Measurements from ENCODE around the gene TRIM54. TPM values are rescaled to one million over a fixed set of nuclear protein-coding genes. Genes with fewer than 3 reads are reported as not detected.

TRIM54 gene
- total RNA-seq, 1 donor from 2014 or later: 105 TPM

DNA sequence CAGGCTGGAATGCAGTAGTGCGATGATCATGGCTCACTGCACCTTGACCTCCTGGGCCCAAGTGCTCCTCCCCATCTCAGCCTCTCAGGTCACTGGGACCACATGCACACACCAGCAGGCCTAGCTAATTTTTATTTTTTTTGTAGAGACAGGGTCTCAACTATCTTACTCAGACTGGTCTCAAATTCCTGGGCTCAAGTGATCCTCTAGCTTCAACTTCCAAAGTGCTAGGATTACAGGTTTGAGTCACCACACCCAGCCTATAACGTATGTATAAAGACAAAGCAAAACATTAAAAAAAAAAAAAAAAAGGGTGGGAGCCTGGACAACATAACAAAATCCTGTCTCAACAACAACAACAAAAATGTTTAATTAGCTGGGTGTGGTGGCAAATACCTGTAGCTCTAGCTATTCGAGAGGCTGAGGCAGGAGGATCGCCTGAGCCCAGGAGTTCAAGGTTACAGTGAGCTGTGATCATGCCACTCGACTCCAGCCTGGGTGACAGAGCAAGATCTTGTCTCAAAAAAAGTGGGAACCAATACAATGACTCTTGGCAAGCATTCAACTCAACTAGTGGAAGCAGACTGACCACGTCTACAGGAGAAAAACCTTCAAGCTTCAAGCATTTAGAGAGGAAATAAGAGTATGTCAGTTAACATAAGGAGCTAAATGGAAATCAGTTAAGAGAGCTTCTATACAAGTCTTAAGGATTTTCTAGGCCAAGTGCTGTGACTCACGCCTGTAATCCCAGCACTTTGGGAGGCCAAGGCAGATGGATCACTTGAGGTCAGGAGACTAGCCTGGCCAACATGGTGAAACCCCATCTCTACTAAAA is 71.8 kb downstream of the TRIM54 start:
- DNase-seq (ENCODE audit: low read depth): peak; percentile 56

DNA sequence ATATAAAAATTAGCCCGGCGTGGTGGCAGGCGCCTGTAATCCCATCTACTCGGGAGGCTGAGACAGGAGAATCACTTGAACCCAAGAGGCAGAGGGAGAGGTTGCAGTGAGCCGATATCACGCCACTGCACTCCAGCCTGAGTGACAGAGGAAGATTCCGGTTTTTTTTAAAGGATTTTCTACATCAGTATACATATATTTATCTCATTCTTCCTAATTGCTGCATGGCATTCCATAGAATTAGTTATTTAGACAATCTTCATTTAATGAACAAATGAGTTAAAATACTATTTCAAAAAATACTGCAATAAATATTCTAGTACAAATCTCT is 72.3 kb downstream of the TRIM54 start:
- no peak for DNase-seq (ENCODE audit: low read depth)

GRCh38 chr2:27356056-27356381 is 73.8 kb downstream of the TRIM54 start:
- peak; percentile 60 for DNase-seq (ENCODE audit: low read depth)

DNA sequence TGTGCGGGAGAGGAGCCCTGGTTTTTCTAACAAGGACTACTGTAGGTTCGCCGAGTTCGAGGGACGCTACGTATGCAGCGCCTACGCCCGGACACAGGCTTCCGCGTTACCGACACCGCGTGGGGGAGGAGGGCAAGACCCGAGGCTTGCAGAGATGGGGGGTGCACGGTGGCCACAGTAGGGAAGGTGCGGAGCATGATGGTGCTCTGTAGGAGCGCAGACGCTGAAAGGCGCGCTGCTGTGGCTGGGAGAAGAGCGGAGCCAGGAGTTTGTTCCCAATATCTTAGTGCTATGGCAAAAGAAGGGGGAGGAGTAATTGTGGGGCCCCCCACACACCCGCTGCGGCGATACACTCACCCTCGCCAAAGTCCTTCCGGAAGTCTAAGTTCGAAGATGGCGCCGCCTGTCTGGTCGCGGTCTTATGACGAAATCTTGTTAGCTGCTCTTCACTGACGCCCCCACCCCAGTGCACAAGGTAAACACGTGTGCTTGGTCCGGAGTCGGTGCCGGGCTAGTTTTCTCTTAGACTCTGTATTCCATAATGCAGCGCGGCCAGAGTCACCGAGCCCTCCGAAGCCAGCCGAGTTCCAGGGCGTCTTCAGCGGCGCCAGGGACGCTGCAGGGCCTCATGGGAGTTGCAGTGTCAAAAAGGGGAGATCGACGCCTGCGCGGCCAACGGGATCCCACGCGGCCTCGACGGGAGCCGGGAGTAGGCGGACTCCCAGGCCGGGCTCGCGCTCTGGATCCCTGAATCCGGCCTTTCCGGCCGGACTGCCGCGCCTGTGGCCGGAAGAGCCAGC is 74.4 kb downstream of the TRIM54 start, which contains the start of gene GTF3C2:
TSS of gene GTF3C2 (minus strand) at position 383 of the 800 bp plus-strand sequence. CDS start 13,210 bp downstream, outside the sequence.
- peak; percentile 97 for DNase-seq (ENCODE audit: low read depth)

Other genes starting within 250 kb of the TRIM54 start
- gene TMEM214, start 249.5 kb upstream of the TRIM54 start, total RNA-seq: 78.4 and 103 TPM in 2 replicates
- gene AGBL5, start 230.8 kb upstream of the TRIM54 start, total RNA-seq: 17.8 and 25.9 TPM in 2 replicates
- gene OST4, start 210.8 kb upstream of the TRIM54 start, total RNA-seq: 278 and 316 TPM in 2 replicates
- 4.3 and 6.8 TPM in 2 replicates for gene EMILIN1, start 203.8 kb upstream of the TRIM54 start, total RNA-seq
- 0.21 and 0.24 TPM in 2 replicates for gene KHK, start 195.7 kb upstream of the TRIM54 start, total RNA-seq
- 0.27 and 0.62 TPM in 2 replicates for gene CGREF1, start 163.3 kb upstream of the TRIM54 start, total RNA-seq
- gene ABHD1, start 158.6 kb upstream of the TRIM54 start, total RNA-seq: not detected in 2 replicates
- 80.0 and 90.0 TPM in 2 replicates for gene PREB, start 147.8 kb upstream of the TRIM54 start, total RNA-seq
- gene PRR30, start 143.0 kb upstream of the TRIM54 start, total RNA-seq: not detected in 2 replicates
- gene TCF23, start 133.4 kb upstream of the TRIM54 start, total RNA-seq: not detected in 2 replicates
- 188 and 203 TPM in 2 replicates for gene ATRAID, start 70.4 kb upstream of the TRIM54 start, total RNA-seq
- gene SLC5A6, start 70.2 kb upstream of the TRIM54 start, total RNA-seq: 31.2 and 36.2 TPM in 2 replicates
- gene CAD, start 65.1 kb upstream of the TRIM54 start, total RNA-seq: 22.8 and 24.9 TPM in 2 replicates
- 0.03 TPM in 1 of 2 replicates, not detected in the other for gene SLC30A3, start 19.4 kb upstream of the TRIM54 start, total RNA-seq
- gene DNAJC5G, start 7.0 kb upstream of the TRIM54 start, total RNA-seq: not detected in 2 replicates
- gene UCN, start 26.0 kb downstream of the TRIM54 start, total RNA-seq: 2.4 and 6.6 TPM in 2 replicates
- 108 TPM in 2 replicates for gene MPV17, start 40.7 kb downstream of the TRIM54 start, total RNA-seq
- gene GTF3C2, start 74.3 kb downstream of the TRIM54 start, total RNA-seq: 45.8 and 46.9 TPM in 2 replicates
- 29.7 and 32.2 TPM in 2 replicates for gene EIF2B4, start 87.9 kb downstream of the TRIM54 start, total RNA-seq
- gene SNX17, start 88.2 kb downstream of the TRIM54 start, total RNA-seq: 155 and 159 TPM in 2 replicates
- 11.1 and 15.3 TPM in 2 replicates for gene ZNF513, start 98.3 kb downstream of the TRIM54 start, total RNA-seq
- 68.0 and 72.4 TPM in 2 replicates for gene PPM1G, start 127.2 kb downstream of the TRIM54 start, total RNA-seq
- gene NRBP1, start 146.2 kb downstream of the TRIM54 start, total RNA-seq: 168 and 169 TPM in 2 replicates
- not detected in 2 replicates for gene KRTCAP3, start 160.0 kb downstream of the TRIM54 start, total RNA-seq
- gene IFT172, start 207.3 kb downstream of the TRIM54 start, total RNA-seq: 4.3 and 9.5 TPM in 2 replicates
- gene FNDC4, start 212.8 kb downstream of the TRIM54 start, total RNA-seq: 6.1 and 6.2 TPM in 2 replicates
- not detected in 2 replicates for gene GCKR, start 214.4 kb downstream of the TRIM54 start, total RNA-seq